ENCODE measurements around the gene KIF5A. TPM values are rescaled to one million over a fixed set of nuclear protein-coding genes. Genes with fewer than 3 reads are reported as not detected.
"Not testable (repeated sequence)": the region's sequence is repeated elsewhere in the genome, so short reads cannot be mapped to it uniquely, and the experiment has no call there.

Gene KIF5A
- total RNA-seq, 2 donors from 2014 or later, result 0.81 to 2.7 TPM

DNA sequence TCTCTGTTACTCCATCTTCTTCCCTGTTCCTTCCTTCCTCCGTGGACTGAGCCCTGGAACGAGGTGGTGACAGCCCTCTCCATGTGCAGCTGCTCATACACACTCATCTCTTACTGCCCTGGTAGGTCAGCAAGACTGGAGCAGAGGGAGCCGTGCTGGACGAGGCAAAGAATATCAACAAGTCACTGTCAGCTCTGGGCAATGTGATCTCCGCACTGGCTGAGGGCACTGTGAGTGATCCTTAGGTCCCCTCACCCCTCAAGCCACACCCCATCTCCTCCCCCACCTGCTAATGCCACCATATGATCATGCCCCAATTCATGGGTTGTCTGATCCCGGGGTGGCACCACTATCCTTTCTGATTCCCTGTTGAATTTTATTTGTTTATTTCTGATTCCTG, 19.0 kb downstream of the KIF5A start:
- TF ChIP-seq, protein P1, sequence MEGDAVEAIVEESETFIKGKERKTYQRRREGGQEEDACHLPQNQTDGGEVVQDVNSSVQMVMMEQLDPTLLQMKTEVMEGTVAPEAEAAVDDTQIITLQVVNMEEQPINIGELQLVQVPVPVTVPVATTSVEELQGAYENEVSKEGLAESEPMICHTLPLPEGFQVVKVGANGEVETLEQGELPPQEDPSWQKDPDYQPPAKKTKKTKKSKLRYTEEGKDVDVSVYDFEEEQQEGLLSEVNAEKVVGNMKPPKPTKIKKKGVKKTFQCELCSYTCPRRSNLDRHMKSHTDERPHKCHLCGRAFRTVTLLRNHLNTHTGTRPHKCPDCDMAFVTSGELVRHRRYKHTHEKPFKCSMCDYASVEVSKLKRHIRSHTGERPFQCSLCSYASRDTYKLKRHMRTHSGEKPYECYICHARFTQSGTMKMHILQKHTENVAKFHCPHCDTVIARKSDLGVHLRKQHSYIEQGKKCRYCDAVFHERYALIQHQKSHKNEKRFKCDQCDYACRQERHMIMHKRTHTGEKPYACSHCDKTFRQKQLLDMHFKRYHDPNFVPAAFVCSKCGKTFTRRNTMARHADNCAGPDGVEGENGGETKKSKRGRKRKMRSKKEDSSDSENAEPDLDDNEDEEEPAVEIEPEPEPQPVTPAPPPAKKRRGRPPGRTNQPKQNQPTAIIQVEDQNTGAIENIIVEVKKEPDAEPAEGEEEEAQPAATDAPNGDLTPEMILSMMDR (IDR thresholded peaks at IDR 0.05), result no peak

DNA sequence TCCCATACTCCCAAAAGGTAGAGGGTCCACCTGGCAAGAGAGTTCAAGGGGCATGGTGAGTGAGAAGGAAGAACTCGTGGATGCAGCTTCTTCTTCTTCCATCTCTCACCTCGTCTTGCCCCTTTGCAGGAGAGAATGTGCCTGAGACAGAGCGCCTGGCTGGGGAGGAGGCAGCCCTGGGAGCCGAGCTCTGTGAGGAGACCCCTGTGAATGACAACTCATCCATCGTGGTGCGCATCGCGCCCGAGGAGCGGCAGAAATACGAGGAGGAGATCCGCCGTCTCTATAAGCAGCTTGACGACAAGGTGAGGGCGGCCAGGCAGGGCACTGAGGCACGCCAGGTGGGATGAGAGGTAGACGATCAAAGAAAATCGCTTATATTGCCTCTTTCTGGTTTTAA, 20.0 kb downstream of the KIF5A start:
- Histone ChIP-seq H3K4me1 (ENCODE audit: control insufficient read depth in 1 of 2, low read depth in 2 of 2) (no peaks in the 10 kb centered on the region), H3K36me3 (no peaks in the 10 kb centered on the region), H3K9me3 (no peaks in the 10 kb centered on the region), H3K27me3 (replicated peaks; ENCODE audit: insufficient read depth) (no peaks in the 10 kb centered on the region), H3K27ac (no peak overlapping the region), H3K4me3 (no peak overlapping the region)
- ATAC-seq (ENCODE audit: insufficient number of reproducible peaks, low FRiP score, low read depth), result no peak
- no peak for DNase-seq (ENCODE audit: low spot score)
- TF ChIP-seq, protein P1 (IDR thresholded peaks at IDR 0.05), result no peak

More for the DNA sequence above, 19.0 kb downstream of the KIF5A start:
- Histone ChIP-seq H3K4me3 (no peak overlapping the region), H3K27ac (no peak overlapping the region), H3K4me1 (ENCODE audit: control insufficient read depth in 1 of 2, low read depth in 2 of 2) (no peaks in the 10 kb centered on the region), H3K36me3 (no peaks in the 10 kb centered on the region), H3K9me3 (no peaks in the 10 kb centered on the region), H3K27me3 (replicated peaks; ENCODE audit: insufficient read depth) (no peaks in the 10 kb centered on the region)
- DNase-seq (ENCODE audit: low spot score), result no peak
- no peak for ATAC-seq (ENCODE audit: insufficient number of reproducible peaks, low FRiP score, low read depth)

DNA sequence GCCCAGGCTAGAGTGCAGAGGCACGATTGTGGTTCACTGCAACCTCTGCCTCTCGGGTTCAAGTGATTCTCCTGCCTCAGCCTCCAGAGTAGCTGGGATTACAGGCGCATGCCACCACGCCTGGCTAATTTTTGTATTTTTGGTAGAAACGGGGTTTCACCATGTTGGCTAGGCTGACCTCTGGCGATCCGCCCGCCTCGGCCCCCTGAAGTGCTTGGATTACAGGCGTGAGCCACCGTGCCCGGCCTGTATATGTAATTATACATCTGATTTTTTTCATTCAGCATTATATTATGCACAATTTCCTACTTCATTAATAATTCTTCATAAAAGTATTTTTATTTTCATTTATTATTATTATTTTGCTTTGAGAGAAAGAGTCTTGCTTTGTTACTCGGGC, 20.6 kb downstream of the KIF5A start:
- not testable (repeated sequence) for H3K9me3 ChIP-seq; H3K4me1 ChIP-seq (ENCODE audit: control insufficient read depth in 1 of 2, low read depth in 2 of 2); H3K36me3 ChIP-seq; H3K4me3 ChIP-seq; ATAC-seq (ENCODE audit: insufficient number of reproducible peaks, low FRiP score, low read depth); H3K27me3 ChIP-seq (replicated peaks; ENCODE audit: insufficient read depth); H3K27ac ChIP-seq; DNase-seq (ENCODE audit: low spot score)

DNA sequence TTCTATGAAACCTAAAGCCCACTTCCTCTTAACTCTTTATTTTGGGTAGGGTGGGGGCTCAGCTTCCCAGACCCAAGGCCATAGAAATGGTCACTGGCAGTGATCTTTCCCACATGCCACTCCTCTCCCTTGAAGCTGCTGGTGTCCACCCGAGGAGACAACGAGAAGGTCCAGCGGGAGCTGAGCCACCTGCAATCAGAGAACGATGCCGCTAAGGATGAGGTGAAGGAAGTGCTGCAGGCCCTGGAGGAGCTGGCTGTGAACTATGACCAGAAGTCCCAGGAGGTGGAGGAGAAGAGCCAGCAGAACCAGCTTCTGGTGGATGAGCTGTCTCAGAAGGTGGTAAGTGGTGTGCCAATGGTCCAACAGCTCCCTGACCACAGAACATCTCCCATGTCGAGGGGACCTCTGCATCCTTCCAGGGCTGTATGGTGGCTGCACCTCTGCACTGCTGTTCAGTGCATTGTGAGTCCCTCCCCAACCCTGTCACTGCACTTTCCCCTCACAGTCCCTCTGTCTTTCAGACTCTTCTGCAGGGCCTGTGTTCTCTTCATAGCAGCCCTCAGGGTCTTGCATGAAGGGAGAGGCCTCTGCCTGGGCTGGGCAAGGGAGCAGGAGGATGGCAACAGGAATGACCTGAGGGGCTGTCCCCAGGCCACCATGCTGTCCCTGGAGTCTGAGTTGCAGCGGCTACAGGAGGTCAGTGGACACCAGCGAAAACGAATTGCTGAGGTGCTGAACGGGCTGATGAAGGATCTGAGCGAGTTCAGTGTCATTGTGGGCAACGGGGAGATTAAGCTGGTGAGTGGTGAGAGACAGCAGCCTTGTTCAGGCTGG, 22.3 kb downstream of the KIF5A start:
- Histone ChIP-seq H3K27me3 (replicated peaks; ENCODE audit: insufficient read depth) (no peaks in the 10 kb centered on the region), H3K36me3 (no peaks in the 10 kb centered on the region), H3K27ac (no peak overlapping the region), H3K4me3 (no peak overlapping the region), H3K4me1 (ENCODE audit: control insufficient read depth in 1 of 2, low read depth in 2 of 2) (no peaks in the 10 kb centered on the region), H3K9me3 (no peaks in the 10 kb centered on the region)
- DNase-seq (ENCODE audit: low spot score) (no peak), ATAC-seq (ENCODE audit: insufficient number of reproducible peaks, low FRiP score, low read depth) (no peak)
- TF ChIP-seq, protein P1 (IDR thresholded peaks at IDR 0.05), result no peak

DNA sequence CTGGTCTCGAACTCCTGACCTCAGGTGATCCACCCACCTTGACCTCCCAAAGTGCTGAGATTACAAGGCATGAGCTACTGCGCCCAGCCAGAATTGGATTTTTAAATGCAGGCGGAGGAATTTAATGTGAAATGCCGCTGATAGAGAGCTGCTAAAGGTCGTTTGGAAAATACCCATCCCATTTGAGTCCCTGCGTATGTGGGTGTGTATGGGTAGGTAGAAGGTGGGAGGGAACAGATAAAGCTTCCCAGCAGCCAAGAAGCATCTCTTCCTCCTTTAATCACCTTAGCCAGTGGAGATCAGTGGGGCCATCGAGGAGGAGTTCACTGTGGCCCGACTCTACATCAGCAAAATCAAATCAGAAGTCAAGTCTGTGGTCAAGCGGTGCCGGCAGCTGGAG, 25.0 kb downstream of the KIF5A start:
- ATAC-seq (ENCODE audit: insufficient number of reproducible peaks, low FRiP score, low read depth) (no peak), DNase-seq (ENCODE audit: low spot score) (no peak)
- Histone ChIP-seq H3K9me3 (no peaks in the 10 kb centered on the region), H3K36me3 (peaks cover 6% of the 10 kb centered on the region), H3K4me3 (no peak overlapping the region), H3K4me1 (ENCODE audit: control insufficient read depth in 1 of 2, low read depth in 2 of 2) (no peaks in the 10 kb centered on the region), H3K27ac (no peak overlapping the region), H3K27me3 (replicated peaks; ENCODE audit: insufficient read depth) (no peaks in the 10 kb centered on the region)
- TF ChIP-seq, protein P1 (IDR thresholded peaks at IDR 0.05), result no peak

Data from thoracic aorta (tissue), 2 donors.